Mesendoderm (in vitro differentiated cells): Measurements from ENCODE around the gene ODAPH.
A peak's percentile ranks its signal among the peaks of the same experiment; 100 is the strongest.
"Not testable (repeated sequence)": the region's sequence is repeated elsewhere in the genome, so short reads cannot be mapped to it uniquely, and the experiment has no call there.

ENCODE experiments used
- DNase-seq: peaks from one replicate; pipeline ENCODE4 v3.0.0; 2013
- H2AK5ac ChIP-seq: 2 replicates; pipeline ENCODE4 v1.6.1; 2013; ENCODE audit warnings: low read length, inconsistent platforms
- H2BK120ac ChIP-seq: 2 replicates; pipeline ENCODE4 v1.6.1; 2013; ENCODE audit warnings: low read depth, mild to moderate bottlenecking, low read length, moderate library complexity, mixed read lengths
- H2BK15ac ChIP-seq: replicated peaks from 2 replicates; pipeline ENCODE4 v1.6.1; 2013; ENCODE audit warnings: low read depth, mild to moderate bottlenecking, moderate library complexity
- H2BK5ac ChIP-seq: 2 replicates; pipeline ENCODE4 v1.6.1; 2013; ENCODE audit warnings: low read length, inconsistent platforms
- H3K18ac ChIP-seq: 2 replicates; pipeline ENCODE4 v1.6.1; 2013; ENCODE audit warnings: mild to moderate bottlenecking, low read length, mixed read lengths
- H3K23ac ChIP-seq: one replicate; pipeline ENCODE4 v1.6.1; 2013; ENCODE audit warnings: low read length
- H3K27ac ChIP-seq: 2 replicates; pipeline ENCODE4 v1.5.1; 2013; ENCODE audit warnings: low read depth, mild to moderate bottlenecking, inconsistent platforms, low read length, moderate library complexity
- H3K27me3 ChIP-seq: 2 replicates; pipeline ENCODE4 v1.6.1; 2013; ENCODE audit warnings: low read length, control low read depth, mild to moderate bottlenecking, inconsistent platforms; ENCODE audit not compliant: insufficient read depth, poor library complexity
- H3K36me3 ChIP-seq: 2 replicates; pipeline ENCODE4 v1.6.1; 2013; ENCODE audit warnings: low read length, inconsistent platforms; ENCODE audit not compliant: control insufficient read depth, insufficient read depth
- H3K4ac ChIP-seq: one replicate; pipeline ENCODE4 v1.6.1; 2013; ENCODE audit warnings: low read depth, mild to moderate bottlenecking, low read length, moderate library complexity
- H3K4me1 ChIP-seq: 2 replicates; pipeline ENCODE4 v1.6.1; 2013; ENCODE audit warnings: low read depth, low read length, inconsistent platforms; ENCODE audit not compliant: control insufficient read depth
- H3K4me2 ChIP-seq: 2 replicates; pipeline ENCODE4 v1.6.1; 2013; ENCODE audit warnings: low read length
- H3K4me3 ChIP-seq: 2 replicates; pipeline ENCODE4 v1.5.1; 2013; ENCODE audit warnings: mild to moderate bottlenecking, low read length
- H3K56ac ChIP-seq: one replicate; pipeline ENCODE4 v1.6.1; 2013; ENCODE audit warnings: low read length
- H3K79me1 ChIP-seq: 2 replicates; pipeline ENCODE4 v1.6.1; 2013; ENCODE audit warnings: low read length, inconsistent platforms
- H3K79me2 ChIP-seq: 2 replicates; pipeline ENCODE4 v1.6.1; 2013; ENCODE audit warnings: mild to moderate bottlenecking, low read length; ENCODE audit not compliant: control insufficient read depth, insufficient read depth
- H3K9ac ChIP-seq: 2 replicates; pipeline ENCODE4 v1.6.1; 2013; ENCODE audit warnings: low read length, inconsistent platforms
- H4K5ac ChIP-seq: one replicate; pipeline ENCODE4 v1.6.1; 2013; ENCODE audit warnings: low read length
- H4K8ac ChIP-seq: one replicate; pipeline ENCODE4 v1.6.1; 2013; ENCODE audit warnings: low read depth, mild to moderate bottlenecking, control low read depth, low read length, moderate library complexity
- WGBS: extraction: QIAGEN DNeasy Blood & Tissue Kit; methylation state at CpG from one replicate; pipeline ENCODE4 v1.1.7; 2013; ENCODE audit warnings: low lambda C conversion rate, missing lambda C conversion rate; ENCODE audit not compliant: insufficient coverage; ENCODE audit errors: extremely low coverage; 5-methylcytosine and 5-hydroxymethylcytosine counted together

The ODAPH gene

GRCh38 chr4:75514131-75514948, 41.5 kb upstream of the ODAPH start, which contains the start of the genes RCHY1 and THAP6:
Gene RCHY1 (minus strand): TSS chr4:75514403. CDS start chr4:75514286, 117 bp downstream.
Gene THAP6 (plus strand): TSS chr4:75514473. CDS start chr4:75515453, 980 bp downstream.
- no peak within 1 kb of the TSS for H2BK15ac ChIP-seq
- peak within 1 kb of the TSS; percentile 94 for H3K4me3 ChIP-seq
- H3K4me1 ChIP-seq = peaks cover 9% of the 10 kb centered on the region
- H2AK5ac ChIP-seq = no peak within 1 kb of the TSS
- H2BK120ac ChIP-seq = peak within 1 kb of the TSS; percentile 28
- H3K9ac ChIP-seq = peak within 1 kb of the TSS; percentile 96
- H3K27ac ChIP-seq = peak within 1 kb of the TSS; percentile 82
- WGBS = no CpG with 5 or more reads among the region's 61 CpGs
- peaks cover 10% of the 10 kb centered on the region for H3K79me1 ChIP-seq
- peaks cover 13% of the 10 kb centered on the region for H3K79me2 ChIP-seq
- peak within 1 kb of the TSS; percentile 68 for H4K8ac ChIP-seq
- peak within 1 kb of the TSS; percentile 64 for H3K18ac ChIP-seq
- H4K5ac ChIP-seq = peak within 1 kb of the TSS; percentile 33
- H3K56ac ChIP-seq = peak within 1 kb of the TSS; percentile 97
- H3K27me3 ChIP-seq = no peaks in the 10 kb centered on the region
- peak within 1 kb of the TSS; percentile 94 for H3K4me2 ChIP-seq
- peak within 1 kb of the TSS; percentile 62 for H2BK5ac ChIP-seq
- H3K36me3 ChIP-seq = no peaks in the 10 kb centered on the region
- DNase-seq = peak; percentile 99
- no peak within 1 kb of the TSS for H3K4ac ChIP-seq
- peak within 1 kb of the TSS; percentile 83 for H3K23ac ChIP-seq

- Histone ChIP-seq H2AK5ac (no peak overlapping the region), H2BK120ac (no peak overlapping the region), H3K56ac (peak overlapping the region; percentile 97), H3K27me3 (no peaks in the 10 kb centered on the region), H2BK5ac (peak overlapping the region; percentile 51), H3K79me1 (peaks cover 8% of the 10 kb centered on the region), H4K8ac (no peak overlapping the region), H2BK15ac (no peak overlapping the region), H3K18ac (no peak overlapping the region), H3K4me2 (peak overlapping the region; percentile 94), H3K9ac (peak overlapping the region; percentile 95), H3K4ac (no peak overlapping the region), H4K5ac (peak overlapping the region; percentile 33), H3K4me3 (peak overlapping the region; percentile 73), H3K27ac (peak overlapping the region; percentile 82), H3K4me1 (peaks cover 9% of the 10 kb centered on the region), H3K23ac (peak overlapping the region; percentile 83), H3K36me3 (no peaks in the 10 kb centered on the region), H3K79me2 (peaks cover 11% of the 10 kb centered on the region)
- no CpG with 5 or more reads among the region's 9 CpGs for WGBS
- no peak for DNase-seq
Observed at GRCh38 chr4:75514949-75515612, 40.8 kb upstream of the ODAPH start.

- H2BK5ac ChIP-seq = no peak overlapping the region
- no peak overlapping the region for H3K56ac ChIP-seq
- H3K4ac ChIP-seq = no peak overlapping the region
- H4K8ac ChIP-seq = no peak overlapping the region
- H3K79me2 ChIP-seq = peaks cover 8% of the 10 kb centered on the region
- no peak for DNase-seq
- no peak overlapping the region for H2BK15ac ChIP-seq
- H3K36me3 ChIP-seq = no peaks in the 10 kb centered on the region
- no peak overlapping the region for H3K27ac ChIP-seq
- peaks cover 8% of the 10 kb centered on the region for H3K79me1 ChIP-seq
- H3K27me3 ChIP-seq = no peaks in the 10 kb centered on the region
- H3K9ac ChIP-seq = no peak overlapping the region
- peaks cover 9% of the 10 kb centered on the region for H3K4me1 ChIP-seq
- H2AK5ac ChIP-seq = no peak overlapping the region
- H4K5ac ChIP-seq = no peak overlapping the region
- no peak overlapping the region for H3K18ac ChIP-seq
- no peak overlapping the region for H3K4me2 ChIP-seq
- WGBS = no CpG with 5 or more reads among the region's 1 CpG
- no peak overlapping the region for H2BK120ac ChIP-seq
- H3K23ac ChIP-seq = no peak overlapping the region
- H3K4me3 ChIP-seq = no peak overlapping the region
Observed at GRCh38 chr4:75516144-75516543, 39.7 kb upstream of the ODAPH start.

GRCh38 chr4:75519452-75519851, 36.4 kb upstream of the ODAPH start:
- no CpG with 5 or more reads among the region's 7 CpGs for WGBS
- H3K4me1 ChIP-seq, H3K36me3 ChIP-seq, H3K27me3 ChIP-seq, H3K79me1 ChIP-seq, H3K56ac ChIP-seq, H3K23ac ChIP-seq, H3K18ac ChIP-seq, H3K4me2 ChIP-seq, H3K4me3 ChIP-seq, H3K9ac ChIP-seq, H2AK5ac ChIP-seq, H3K4ac ChIP-seq, H4K5ac ChIP-seq, H4K8ac ChIP-seq, H2BK15ac ChIP-seq, H2BK120ac ChIP-seq, H2BK5ac ChIP-seq, H3K27ac ChIP-seq, DNase-seq, H3K79me2 ChIP-seq: not testable (repeated sequence)

GRCh38 chr4:75525086-75525485, 30.8 kb upstream of the ODAPH start:
- no peak overlapping the region for H2AK5ac ChIP-seq
- H3K27me3 ChIP-seq = no peaks in the 10 kb centered on the region
- no peak overlapping the region for H3K27ac ChIP-seq
- H4K8ac ChIP-seq = no peak overlapping the region
- H2BK5ac ChIP-seq = no peak overlapping the region
- 100% methylated on average over 1 of the region's 1 CpG for whole genome bisulfite sequencing
- H3K4me1 ChIP-seq = no peaks in the 10 kb centered on the region
- DNase-seq = no peak
- no peaks in the 10 kb centered on the region for H3K79me2 ChIP-seq
- no peak overlapping the region for H3K4me3 ChIP-seq
- no peak overlapping the region for H3K4ac ChIP-seq
- no peak overlapping the region for H3K56ac ChIP-seq
- no peak overlapping the region for H3K23ac ChIP-seq
- H4K5ac ChIP-seq = no peak overlapping the region
- H2BK15ac ChIP-seq = no peak overlapping the region
- no peak overlapping the region for H2BK120ac ChIP-seq
- no peak overlapping the region for H3K9ac ChIP-seq
- no peak overlapping the region for H3K4me2 ChIP-seq
- H3K36me3 ChIP-seq = no peaks in the 10 kb centered on the region
- no peaks in the 10 kb centered on the region for H3K79me1 ChIP-seq
- H3K18ac ChIP-seq = no peak overlapping the region
